NCI-H1105 treated with DMSO at 0.1 percent for 48 hours (cell line): ENCODE results near the gene MAP3K15.
A peak's percentile ranks its signal among the peaks of the same experiment; 100 is the strongest.

Experiments used
- DNase-seq: peaks from one replicate; lab custom pipeline; 2025; lab: John Stamatoyannopoulos, UW

MAP3K15 gene

DNA sequence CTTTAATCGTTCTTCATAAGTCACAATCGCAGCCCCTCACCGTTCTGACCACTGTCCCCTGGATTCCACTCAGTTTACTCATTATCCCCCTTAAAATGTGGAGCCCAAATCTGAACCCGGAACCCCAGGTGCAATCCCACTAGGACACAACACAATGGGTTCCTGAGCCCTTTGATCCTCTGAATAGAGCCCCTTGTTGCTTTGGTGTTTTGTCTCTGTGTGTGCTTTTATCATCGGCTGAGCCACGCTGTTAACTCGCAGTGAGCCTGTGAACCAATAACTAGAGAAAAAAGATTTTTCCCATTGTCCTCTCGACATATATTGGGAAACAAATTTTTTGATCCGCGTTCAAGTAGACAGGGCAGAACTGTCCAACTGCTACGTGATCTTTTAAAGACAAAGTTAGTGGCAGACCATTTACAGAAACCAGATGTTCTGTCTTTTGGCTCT is 172.2 kb downstream of the MAP3K15 start:
- DNase-seq = no peak

DNA sequence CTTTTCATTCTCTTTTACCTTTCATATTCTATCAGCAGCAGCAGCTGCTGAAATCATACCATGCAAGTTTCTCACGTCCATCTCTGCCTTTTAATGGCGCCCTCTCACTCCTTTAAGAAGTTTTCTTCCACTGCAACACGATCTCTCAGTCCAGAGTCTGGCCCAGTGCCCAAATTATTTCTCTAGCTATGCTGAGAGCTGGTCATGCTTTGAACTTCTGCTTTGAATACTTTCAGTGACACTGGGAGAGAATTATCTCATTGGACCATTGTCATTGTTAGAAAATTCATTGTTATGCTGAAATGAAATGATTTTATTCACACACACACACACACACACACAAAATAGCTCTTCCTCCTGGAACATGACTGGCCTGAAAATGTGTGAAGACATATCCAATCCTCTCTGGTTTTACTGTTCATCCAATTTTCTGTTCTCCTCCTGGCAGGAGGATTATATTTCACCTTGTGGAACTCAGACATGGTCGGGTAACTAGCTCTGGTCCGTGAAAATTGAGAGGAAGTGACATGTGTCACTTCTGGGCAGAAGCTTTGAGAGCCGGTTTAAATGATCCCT is 172.9 kb downstream of the MAP3K15 start:
- DNase-seq = no peak

DNA sequence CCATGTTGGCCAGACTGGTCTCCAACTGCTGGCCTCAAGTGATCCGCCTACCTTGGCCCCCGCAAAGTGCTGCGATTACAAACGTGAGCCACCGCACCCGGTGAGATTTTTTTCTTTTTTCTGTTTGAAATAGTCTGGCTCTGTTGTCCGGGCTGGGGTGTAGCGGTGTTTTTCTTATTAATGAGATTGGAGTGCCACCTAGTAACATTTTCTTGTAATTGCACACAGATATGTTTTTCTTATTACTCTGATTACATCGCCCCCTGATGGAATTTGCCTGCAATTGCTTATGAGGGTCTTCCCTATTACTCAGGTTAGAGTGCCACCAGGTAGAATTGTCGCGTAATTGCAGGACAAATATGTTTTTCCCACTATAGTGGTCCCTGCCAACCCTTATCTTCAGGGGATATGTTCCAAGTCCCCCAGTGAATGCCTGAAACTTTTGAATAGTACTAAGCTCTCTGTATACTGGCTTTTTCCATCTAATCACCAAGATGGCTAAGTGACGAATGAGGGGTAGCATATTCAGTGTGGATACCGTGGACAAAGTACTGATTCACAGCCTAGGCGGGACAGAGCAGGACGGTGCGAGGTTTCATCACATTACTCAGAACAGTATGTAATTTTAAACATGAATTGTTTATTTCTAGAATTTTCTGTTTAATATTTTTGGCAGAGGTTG is 180.2 kb downstream of the MAP3K15 start:
- DNase-seq = no peak

DNA sequence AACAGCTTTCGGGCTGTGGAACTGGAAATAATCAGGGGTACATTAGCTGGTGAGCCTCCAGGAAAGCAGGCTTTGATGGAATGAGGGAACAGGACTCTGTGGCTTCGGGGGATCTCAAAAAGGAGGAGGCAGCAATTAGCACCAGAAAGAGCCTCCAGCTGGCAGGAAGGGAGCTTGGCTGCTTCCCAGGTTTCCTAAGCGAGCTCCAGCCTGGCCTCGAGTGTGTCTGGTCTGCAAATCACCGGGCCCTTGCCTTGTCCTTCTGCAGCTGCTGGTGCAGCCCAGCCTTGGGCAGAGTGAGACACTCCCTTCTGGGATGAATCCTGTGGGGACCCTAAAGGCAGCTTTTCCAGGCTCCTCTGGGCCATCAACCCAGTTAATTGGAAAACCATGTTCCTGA is 182.3 kb downstream of the MAP3K15 start:
- peak; percentile 60 for DNase-seq

- DNase-seq = no peak
These were observed 183.5 kb downstream of the MAP3K15 start for GRCh38 chrX:19331831-19332230.

DNA sequence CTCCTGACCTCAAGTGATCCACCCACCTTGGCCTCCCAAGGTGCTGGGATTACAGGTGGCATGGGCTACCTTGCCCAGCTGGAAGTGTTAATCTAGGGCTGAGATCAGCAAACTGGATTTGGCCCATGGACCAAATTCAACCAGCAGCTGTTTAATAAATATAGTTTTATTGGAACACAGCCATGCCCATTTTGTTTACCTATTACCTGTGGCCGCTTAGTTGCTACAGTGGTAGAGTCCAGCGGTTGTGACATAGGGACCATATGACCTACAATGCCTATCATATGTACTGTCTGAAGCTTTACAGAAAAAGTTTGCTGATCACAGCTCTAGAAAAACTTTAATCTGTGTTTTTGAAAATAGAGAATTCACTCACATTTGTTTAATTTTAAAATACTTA is 188.7 kb downstream of the MAP3K15 start:
- no peak for DNase-seq
